Hepatocyte (in vitro differentiated cells): ENCODE measurements around the gene RAB3A.

Source experiments
- CTCF ChIP-seq: fragments of 200-600 bp; sonication (generic); IDR thresholded peaks from 2 replicates; pipeline ENCODE4 v1.5.1; 2016; ENCODE audit warnings: antibody characterized with exemption, mild to moderate bottlenecking; ENCODE audit not compliant: poor library complexity
- EZH2 ChIP-seq: fragments of 200-600 bp; sonication (generic); IDR thresholded peaks from 2 replicates; pipeline ENCODE4 v1.6.1; 2016; ENCODE audit warnings: antibody characterized with exemption, mild to moderate bottlenecking, borderline replicate concordance
- EZH2phosphoT487 ChIP-seq: fragments of 200-600 bp; sonication (generic); IDR thresholded peaks from one replicate; pipeline ENCODE4 v1.6.1; 2018; ENCODE audit warnings: antibody characterized with exemption, mild to moderate bottlenecking, low read depth, moderate library complexity; ENCODE audit not compliant: unreplicated experiment, severe bottlenecking

GRCh38 chr19:18245297-18245696 is 41.5 kb upstream of the RAB3A start:
- TF ChIP-seq CTCF (no peak), EZH2phosphoT487 (no peak), EZH2 (no peak)
